Activated CD4-positive, alpha-beta T cell treated with anti-CD3 and anti-CD28 coated beads, Interleukin-2, amount 10 ng/mL, durations not matched to agents 7 days and 5 days (primary cell): Measurements from ENCODE around the gene FHOD3. TPM values are rescaled to one million over a fixed set of nuclear protein-coding genes. Genes with fewer than 3 reads are reported as not detected.

Experiments
- CTCF ChIA-PET: fragments of 350-600 bp; sonication (Branson Sonifier 250); formaldehyde crosslinking; loops from one replicate; lab custom pipeline; 2021; ENCODE audit warnings: antibody characterized with exemption; lab: Charles Lee
- POLR2A ChIA-PET: fragments of 350-600 bp; sonication (Branson Sonifier 250); formaldehyde crosslinking; loops from one replicate; lab custom pipeline; 2021; ENCODE audit warnings: antibody characterized with exemption; lab: Charles Lee
- DNase-seq: peaks from one replicate; pipeline ENCODE4 v3.0.0-alpha.2; 2020
- H3K27ac Mint-ChIP-seq: one replicate; pipeline ENCODE4 v1.8.0; 2021; ENCODE audit warnings: mild to moderate bottlenecking, moderate library complexity, mixed read lengths
- H3K27me3 Mint-ChIP-seq: one replicate; pipeline ENCODE4 v1.8.0; 2021; ENCODE audit warnings: mixed read lengths
- H3K36me3 Mint-ChIP-seq: one replicate; pipeline ENCODE4 v1.8.0; 2021; ENCODE audit warnings: low read depth, mixed read lengths
- H3K4me1 Mint-ChIP-seq: one replicate; pipeline ENCODE4 v1.8.0; 2021; ENCODE audit warnings: mixed read lengths
- H3K4me3 Mint-ChIP-seq: one replicate; pipeline ENCODE4 v1.8.0; 2021; ENCODE audit warnings: mild to moderate bottlenecking, moderate library complexity, mixed read lengths
- H3K9me3 Mint-ChIP-seq: one replicate; pipeline ENCODE4 v1.8.0; 2021; ENCODE audit warnings: mixed read lengths
- total RNA-seq, 2 experiments: library from RNA; stranded (reverse); gene quantifications; one replicate each; pipeline ENCODE4 v1.2.3, GENCODE V29; 2021

Gene FHOD3
- total RNA-seq, 2 experiments from 2014 or later = not detected

DNA sequence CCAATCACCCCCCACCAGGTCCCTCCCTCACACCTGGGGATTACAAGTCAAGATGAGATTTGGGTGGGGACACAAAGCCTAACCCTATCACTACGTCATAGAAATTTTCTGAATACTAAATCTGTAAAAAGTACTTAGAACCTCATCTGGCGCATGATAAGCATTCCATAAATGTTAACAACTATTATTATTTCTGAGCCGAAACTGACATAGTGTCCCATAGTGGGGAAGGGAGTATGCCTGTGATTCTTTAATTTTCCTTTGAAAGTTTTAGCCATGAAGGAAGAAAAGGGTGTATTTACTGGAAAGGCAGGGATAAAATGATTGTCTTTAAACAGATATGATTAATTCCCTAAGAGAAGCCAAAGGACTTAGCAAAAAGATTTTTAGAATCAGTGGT lies 71.4 kb downstream of the FHOD3 start:
- Mint-ChIP-seq H3K4me3 (no peak overlapping the region), H3K4me1 (no peaks in the 10 kb centered on the region), H3K9me3 (no peaks in the 10 kb centered on the region), H3K27me3 (peaks cover 25% of the 10 kb centered on the region), H3K36me3 (no peaks in the 10 kb centered on the region), H3K27ac (no peak overlapping the region)
- ChIA-PET POLR2A (no interaction called here), CTCF (no interaction called here)
- no peak for DNase-seq

DNA sequence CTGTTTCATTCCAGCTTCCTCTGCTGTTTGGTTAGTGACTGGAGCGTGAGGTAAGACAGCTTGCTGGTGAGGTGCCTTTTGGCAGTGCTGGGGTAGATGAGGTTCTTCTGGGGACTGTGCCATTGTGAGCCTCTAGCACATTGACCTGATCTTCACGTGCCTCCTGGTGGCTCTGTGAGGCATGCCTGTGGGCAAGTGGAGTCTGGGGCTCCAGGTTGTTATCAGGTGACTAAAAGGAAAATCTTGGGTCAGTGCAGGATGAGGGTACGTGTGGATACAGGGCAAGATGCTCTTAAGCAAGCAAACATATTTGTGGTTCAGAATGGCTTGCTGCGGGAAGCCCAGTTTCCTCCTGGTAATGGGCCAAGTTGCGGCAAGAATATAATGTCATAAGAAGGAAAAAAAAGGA lies 75.4 kb downstream of the FHOD3 start:
- Mint-ChIP-seq H3K4me3 (no peak overlapping the region), H3K9me3 (no peaks in the 10 kb centered on the region)

DNA sequence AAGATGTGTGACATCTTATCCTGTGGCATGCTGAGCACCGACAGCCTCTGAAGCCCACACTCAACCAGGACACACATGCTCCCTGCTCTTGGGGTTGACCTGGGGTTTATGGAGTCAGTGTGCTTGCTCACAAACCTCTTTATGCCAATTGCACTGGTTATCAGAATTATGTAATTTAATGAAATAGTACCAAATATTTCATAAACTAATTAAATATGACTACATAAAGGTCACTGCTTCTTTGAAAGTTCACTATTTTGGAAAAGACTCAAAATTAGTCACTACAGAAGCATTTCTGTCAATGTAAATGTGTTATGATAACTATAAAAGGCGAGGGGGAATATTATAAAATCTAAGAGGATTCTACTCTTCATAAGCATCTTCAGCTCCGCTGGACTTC lies 76.7 kb downstream of the FHOD3 start:
- ChIA-PET CTCF (no interaction called here), POLR2A (no interaction called here)
- Mint-ChIP-seq H3K4me3 (no peak overlapping the region), H3K27ac (no peak overlapping the region), H3K36me3 (no peaks in the 10 kb centered on the region), H3K9me3 (no peaks in the 10 kb centered on the region), H3K27me3 (peaks cover 28% of the 10 kb centered on the region), H3K4me1 (no peaks in the 10 kb centered on the region)
- no peak for DNase-seq

More for the DNA sequence above, 75.4 kb downstream of the FHOD3 start:
- ChIA-PET CTCF (no interaction called here), POLR2A (no interaction called here)
- Mint-ChIP-seq H3K27me3 (peaks cover 28% of the 10 kb centered on the region), H3K4me1 (no peaks in the 10 kb centered on the region), H3K36me3 (no peaks in the 10 kb centered on the region), H3K27ac (no peak overlapping the region)
- no peak for DNase-seq

DNA sequence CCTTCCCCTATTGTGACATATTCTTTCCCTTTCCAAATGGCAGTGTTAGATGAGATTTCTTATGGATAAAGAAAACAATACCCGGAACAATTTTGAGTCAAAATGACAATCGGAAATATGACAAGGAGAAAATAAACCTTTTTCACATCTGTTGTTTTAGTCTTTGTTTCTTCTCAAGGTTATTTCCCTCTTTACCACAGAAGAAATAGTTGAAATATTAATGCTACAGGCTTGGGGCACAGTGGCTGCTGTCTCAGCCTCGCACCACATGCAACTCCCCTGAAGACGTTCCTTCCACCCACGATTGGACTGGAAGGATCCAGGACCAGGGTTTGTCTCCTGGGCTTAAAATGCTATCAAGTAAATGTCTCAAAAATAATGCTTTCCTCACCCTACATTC lies 77.6 kb downstream of the FHOD3 start:
- H3K36me3 Mint-ChIP-seq = no peaks in the 10 kb centered on the region
- CTCF ChIA-PET = no interaction called here

DNA sequence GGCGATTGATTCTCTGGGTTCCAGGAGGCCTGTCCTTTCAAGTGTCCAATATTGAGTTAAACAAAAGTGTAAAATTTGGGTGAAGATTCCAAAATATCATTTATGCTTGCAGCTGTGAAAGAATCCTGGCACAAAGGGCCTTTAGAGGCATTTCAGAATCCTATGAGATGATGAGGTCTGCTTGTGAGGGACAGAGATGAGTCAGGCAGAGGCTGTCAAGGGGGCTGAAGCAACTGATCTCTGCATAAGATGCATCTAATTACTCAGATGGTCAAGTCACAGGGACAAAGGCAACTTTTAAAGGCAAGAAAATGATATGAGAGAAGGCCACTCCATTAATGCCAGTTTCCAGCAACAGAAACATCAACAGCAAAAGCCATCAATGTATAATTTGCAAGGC lies 78.8 kb downstream of the FHOD3 start:
- CTCF ChIA-PET = no interaction called here
- Mint-ChIP-seq H3K9me3 (no peaks in the 10 kb centered on the region), H3K36me3 (no peaks in the 10 kb centered on the region), H3K27me3 (peaks cover 25% of the 10 kb centered on the region), H3K4me1 (no peaks in the 10 kb centered on the region), H3K4me3 (no peak overlapping the region), H3K27ac (no peak overlapping the region)
- POLR2A ChIA-PET = no interaction called here
- no peak for DNase-seq

More for the DNA sequence above, 77.6 kb downstream of the FHOD3 start:
- DNase-seq = no peak
- H3K27me3 Mint-ChIP-seq = peaks cover 28% of the 10 kb centered on the region
- H3K4me3 Mint-ChIP-seq = no peak overlapping the region
- POLR2A ChIA-PET = no interaction called here
- H3K27ac Mint-ChIP-seq = no peak overlapping the region
- H3K4me1 Mint-ChIP-seq = no peaks in the 10 kb centered on the region
- no peaks in the 10 kb centered on the region for H3K9me3 Mint-ChIP-seq

DNA sequence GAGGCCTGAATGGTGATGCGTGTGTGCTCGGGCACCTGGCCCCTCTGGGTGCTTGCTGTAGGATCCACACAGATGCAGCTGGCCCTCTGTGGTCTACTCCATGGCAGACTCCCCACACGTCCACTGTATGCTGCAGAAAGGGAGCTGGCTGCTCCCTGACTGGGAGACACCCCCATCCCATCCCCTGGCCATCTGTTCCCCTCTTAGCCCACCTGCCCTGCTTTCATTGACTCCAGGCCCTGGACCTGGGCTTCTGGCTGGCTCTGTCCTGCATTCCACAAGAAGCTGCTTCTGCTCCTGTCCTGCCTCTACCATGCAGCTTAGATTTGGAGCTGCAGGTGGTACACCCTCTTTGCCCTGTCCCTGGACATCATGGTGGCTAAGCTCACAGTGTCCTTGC lies 80.1 kb downstream of the FHOD3 start:
- Mint-ChIP-seq H3K9me3 (no peaks in the 10 kb centered on the region), H3K4me1 (no peaks in the 10 kb centered on the region), H3K27ac (no peak overlapping the region), H3K4me3 (no peak overlapping the region), H3K36me3 (no peaks in the 10 kb centered on the region), H3K27me3 (peaks cover 15% of the 10 kb centered on the region)
- ChIA-PET POLR2A (no interaction called here), CTCF (interaction anchor here (0.6 kb wide), 1 partner anchor 263 kb away, joined by 3 read pairs; no protein-coding TSS in a partner anchor)
- no peak for DNase-seq

DNA sequence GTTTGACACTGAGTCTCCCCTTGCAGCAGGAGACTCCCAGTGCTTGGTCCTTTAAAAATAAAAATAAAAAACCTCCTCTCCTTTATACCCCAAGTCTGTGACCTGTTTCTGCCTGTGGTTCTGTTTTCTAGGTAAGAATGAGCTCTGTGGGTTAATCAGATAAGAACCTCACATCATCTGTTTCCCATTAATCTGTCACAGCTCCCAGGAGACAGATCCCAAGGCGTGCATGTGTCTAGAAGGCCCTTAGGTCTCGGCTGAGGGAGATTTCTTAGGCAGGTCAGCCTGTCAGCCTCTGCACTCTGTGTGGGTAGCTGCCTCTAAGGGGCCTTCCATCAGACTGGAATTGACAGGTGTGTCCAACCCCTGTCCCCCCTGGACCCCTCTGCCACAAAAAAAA lies 80.7 kb downstream of the FHOD3 start:
- peaks cover 9% of the 10 kb centered on the region for H3K27me3 Mint-ChIP-seq
- ChIA-PET CTCF (no interaction called here), POLR2A (no interaction called here)

DNA sequence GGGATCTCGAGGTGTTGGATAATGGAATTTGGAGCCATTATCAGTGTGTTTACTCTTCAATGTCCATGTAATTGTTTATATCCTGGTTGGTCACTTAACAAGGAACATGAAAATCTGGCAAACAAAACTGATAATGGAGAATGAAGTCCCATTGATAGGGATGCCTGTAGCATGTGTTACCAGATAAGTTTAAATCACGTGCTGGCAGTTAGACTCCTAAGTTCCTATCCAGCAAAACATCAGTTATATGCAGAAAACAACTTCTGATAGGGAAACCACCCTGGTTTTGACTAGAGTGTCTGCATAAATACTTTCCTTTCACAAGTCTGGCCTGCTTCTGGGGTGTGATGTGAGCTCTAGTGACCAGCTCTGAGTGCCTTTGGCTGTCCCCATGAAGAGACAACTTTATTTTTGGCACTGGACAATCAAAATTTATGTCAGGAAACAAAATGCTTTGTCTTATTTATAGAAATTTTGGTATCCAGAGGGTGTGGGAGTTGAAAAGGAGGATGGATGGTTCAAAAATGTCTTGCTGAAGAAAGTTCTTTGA lies 82.0 kb downstream of the FHOD3 start:
- H3K27me3 Mint-ChIP-seq = peaks cover 2% of the 10 kb centered on the region
- H3K27ac Mint-ChIP-seq = no peak overlapping the region
- CTCF ChIA-PET = no interaction called here
- no peak for DNase-seq
- no peaks in the 10 kb centered on the region for H3K9me3 Mint-ChIP-seq
- POLR2A ChIA-PET = no interaction called here
- H3K36me3 Mint-ChIP-seq = no peaks in the 10 kb centered on the region
- no peak overlapping the region for H3K4me3 Mint-ChIP-seq
- no peaks in the 10 kb centered on the region for H3K4me1 Mint-ChIP-seq

More for the DNA sequence above, 80.7 kb downstream of the FHOD3 start:
- DNase-seq = no peak
- no peak overlapping the region for H3K4me3 Mint-ChIP-seq
- no peaks in the 10 kb centered on the region for H3K36me3 Mint-ChIP-seq
- H3K27ac Mint-ChIP-seq = no peak overlapping the region
- no peaks in the 10 kb centered on the region for H3K4me1 Mint-ChIP-seq
- no peaks in the 10 kb centered on the region for H3K9me3 Mint-ChIP-seq

DNA sequence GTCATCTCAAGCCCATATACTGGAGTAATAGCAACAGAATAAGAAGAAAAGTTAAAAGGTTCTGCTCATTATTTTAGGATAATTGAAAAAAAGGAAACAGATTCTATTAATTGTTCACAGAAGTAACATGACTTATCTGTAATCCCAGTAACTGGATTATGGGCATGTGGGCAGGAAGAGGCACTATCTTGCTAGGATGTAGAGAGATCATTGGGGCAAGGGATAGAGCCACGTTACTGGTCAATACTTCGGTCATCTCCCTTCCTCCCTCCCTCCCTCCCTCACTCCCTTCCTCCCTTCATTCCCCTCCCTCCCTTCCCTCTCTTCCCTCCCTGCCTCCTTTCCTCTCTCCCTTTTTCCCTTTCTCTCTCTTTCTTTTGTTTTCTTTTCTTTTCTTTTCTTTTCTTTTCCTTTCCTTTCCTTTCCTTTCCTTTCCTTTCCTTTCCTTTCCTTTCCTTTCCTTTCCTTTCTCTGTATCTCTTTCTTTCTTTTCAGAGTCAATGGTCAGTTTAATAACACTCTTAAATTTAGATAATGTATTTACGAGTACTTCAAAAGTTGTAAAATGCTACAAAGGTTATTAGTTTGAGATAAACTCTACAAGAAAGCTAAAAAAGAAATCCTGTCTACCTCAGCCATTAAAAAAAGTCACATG lies 82.8 kb downstream of the FHOD3 start:
- no peak for DNase-seq
- Mint-ChIP-seq H3K4me3 (no peak overlapping the region), H3K36me3 (no peaks in the 10 kb centered on the region), H3K9me3 (no peaks in the 10 kb centered on the region), H3K27ac (no peak overlapping the region), H3K27me3 (no peaks in the 10 kb centered on the region), H3K4me1 (no peaks in the 10 kb centered on the region)
- ChIA-PET CTCF (no interaction called here), POLR2A (no interaction called here)

DNA sequence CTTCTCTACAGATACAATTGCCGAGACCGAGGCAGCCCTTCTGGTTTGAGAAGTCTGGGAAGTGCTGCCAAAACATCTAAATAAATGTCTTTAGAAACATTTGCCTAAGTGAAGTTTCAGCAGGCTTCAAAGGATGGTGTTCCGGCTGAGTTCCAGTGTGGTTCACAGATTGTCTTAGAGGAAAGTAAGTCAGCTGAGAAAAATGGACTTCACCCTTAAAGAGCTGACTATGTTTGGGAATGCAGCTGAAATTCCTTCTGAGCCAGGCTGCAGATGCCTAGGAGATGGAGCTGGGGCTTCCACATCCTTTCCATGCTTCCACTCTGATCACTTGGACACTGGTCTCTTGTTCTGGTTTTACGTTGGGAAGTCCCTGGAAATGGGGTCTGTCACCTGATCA lies 83.6 kb downstream of the FHOD3 start:
- no peaks in the 10 kb centered on the region for H3K9me3 Mint-ChIP-seq
- ChIA-PET POLR2A (no interaction called here), CTCF (no interaction called here)
- no peak overlapping the region for H3K27ac Mint-ChIP-seq
- no peak for DNase-seq
- H3K4me1 Mint-ChIP-seq = no peaks in the 10 kb centered on the region
- H3K27me3 Mint-ChIP-seq = no peaks in the 10 kb centered on the region
- H3K4me3 Mint-ChIP-seq = no peak overlapping the region
- H3K36me3 Mint-ChIP-seq = no peaks in the 10 kb centered on the region

DNA sequence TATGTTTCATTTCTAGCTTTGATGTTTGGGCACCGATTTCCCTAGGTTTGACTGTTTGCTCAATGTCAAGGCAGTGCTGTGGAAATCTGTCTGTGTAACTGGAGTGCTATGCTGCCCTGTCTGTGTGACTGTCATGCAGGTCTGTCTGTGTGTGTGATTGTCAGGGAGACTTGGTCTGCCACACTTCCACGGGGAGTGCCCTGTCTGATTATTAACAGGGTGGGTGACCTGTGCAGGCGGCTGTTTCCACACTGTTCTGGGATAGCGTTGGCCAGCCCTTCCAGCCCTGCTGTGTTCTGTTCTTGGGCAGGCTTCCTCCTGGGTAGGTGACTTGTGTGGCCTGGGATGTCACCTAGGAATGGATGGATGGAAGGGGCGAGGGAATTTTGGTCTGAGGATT lies 85.3 kb downstream of the FHOD3 start:
- POLR2A ChIA-PET = no interaction called here

DNA sequence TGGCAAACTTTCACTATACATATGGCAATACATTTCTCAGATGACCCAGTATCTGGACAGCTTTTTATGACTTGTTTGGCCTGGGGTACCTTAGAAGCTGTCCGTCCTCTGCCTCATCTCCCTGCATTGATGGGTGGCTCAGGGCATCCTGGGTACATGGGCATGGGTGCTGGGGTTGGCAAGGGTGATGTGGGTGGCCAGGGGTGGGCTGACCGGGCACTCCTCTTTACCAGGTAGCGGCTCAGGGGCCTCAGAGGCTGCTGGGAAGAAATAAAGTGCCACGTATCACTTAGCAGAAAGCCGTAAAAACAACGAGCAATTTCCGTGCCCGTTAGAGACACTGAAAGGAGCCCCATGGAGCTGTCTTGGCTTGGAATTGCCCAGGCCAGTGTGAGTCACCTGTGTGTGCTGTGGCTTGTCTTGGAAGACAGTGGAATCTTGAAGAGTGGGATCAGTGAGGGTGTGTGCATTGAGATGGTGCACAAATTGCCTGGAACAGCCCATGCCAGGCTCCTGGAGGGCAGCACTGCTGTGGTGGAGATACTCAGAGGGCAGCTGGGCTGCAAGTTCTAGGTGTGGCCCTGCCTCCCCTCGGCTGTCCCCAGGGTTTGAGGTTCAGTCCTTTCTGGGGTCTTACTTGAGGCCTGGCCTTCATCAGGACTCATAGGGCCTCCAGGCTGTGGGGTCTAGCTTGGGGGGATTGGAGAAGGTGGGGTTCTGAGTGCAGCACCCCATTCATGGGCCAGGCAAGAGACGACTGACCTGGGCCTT lies 88.8 kb downstream of the FHOD3 start:
- H3K27me3 Mint-ChIP-seq = no peaks in the 10 kb centered on the region
- H3K4me3 Mint-ChIP-seq = no peak overlapping the region
- DNase-seq = no peak
- H3K27ac Mint-ChIP-seq = no peak overlapping the region
- H3K9me3 Mint-ChIP-seq = no peaks in the 10 kb centered on the region
- H3K4me1 Mint-ChIP-seq = no peaks in the 10 kb centered on the region
- no peaks in the 10 kb centered on the region for H3K36me3 Mint-ChIP-seq
- POLR2A ChIA-PET = no interaction called here
- CTCF ChIA-PET = no interaction called here

More for the DNA sequence above, 85.3 kb downstream of the FHOD3 start:
- CTCF ChIA-PET = no interaction called here
- no peak for DNase-seq
- no peak overlapping the region for H3K27ac Mint-ChIP-seq
- H3K4me1 Mint-ChIP-seq = no peaks in the 10 kb centered on the region
- H3K4me3 Mint-ChIP-seq = no peak overlapping the region
- H3K27me3 Mint-ChIP-seq = no peaks in the 10 kb centered on the region
- no peaks in the 10 kb centered on the region for H3K36me3 Mint-ChIP-seq
- H3K9me3 Mint-ChIP-seq = no peaks in the 10 kb centered on the region

DNA sequence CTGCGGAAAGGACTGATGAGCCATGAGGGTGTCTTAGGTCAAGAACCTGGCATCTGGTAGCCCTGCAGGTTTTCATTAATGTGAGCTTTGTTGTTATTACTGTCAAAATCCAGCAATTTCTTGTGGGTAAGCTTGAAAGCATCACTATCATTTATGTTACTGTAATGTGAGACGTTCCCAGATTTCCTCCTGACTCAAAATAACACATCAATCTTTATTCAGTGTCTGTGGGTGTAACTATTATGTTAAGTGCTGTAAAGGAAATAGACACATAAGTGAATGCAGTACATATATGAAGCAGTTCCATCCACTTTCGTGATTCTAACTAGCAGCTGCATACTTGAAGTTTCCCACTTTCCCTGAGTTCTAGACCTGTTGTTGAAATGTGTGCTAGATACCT lies 89.8 kb downstream of the FHOD3 start:
- POLR2A ChIA-PET = interaction anchor here (0.6 kb wide), 1 partner anchor 54 kb away, joined by 3 read pairs; no protein-coding TSS in a partner anchor
- no peaks in the 10 kb centered on the region for H3K9me3 Mint-ChIP-seq
- H3K27me3 Mint-ChIP-seq = no peaks in the 10 kb centered on the region
- no peak overlapping the region for H3K4me3 Mint-ChIP-seq
- CTCF ChIA-PET = no interaction called here
- H3K27ac Mint-ChIP-seq = no peak overlapping the region
- H3K4me1 Mint-ChIP-seq = no peaks in the 10 kb centered on the region
- no peak for DNase-seq
- H3K36me3 Mint-ChIP-seq = no peaks in the 10 kb centered on the region
